Activated naive CD4-positive, alpha-beta T cell treated with anti-CD3 and anti-CD28 coated beads, Interleukin-2, amount 50 U/mL, for 72 hours (primary cell): Measurements from ENCODE around the gene TNFAIP6. TPM values are rescaled to one million over a fixed set of nuclear protein-coding genes. Genes with fewer than 3 reads are reported as not detected.
"Not testable (repeated sequence)": the region's sequence is repeated elsewhere in the genome, so short reads cannot be mapped to it uniquely, and the experiment has no call there.

ENCODE experiments used
- ATAC-seq, 2 donors: fragments of 150-1000 bp; cut with Tn5 transposase; 2 replicates each; pipeline ENCODE4 v1.10.0; 2021; ENCODE audit warnings: mild to moderate bottlenecking in 2 of 2, moderate library complexity in 2 of 2
- DNase-seq, 2 donors: peaks; one replicate each; pipeline ENCODE4 v3.0.0; 2021 to 2022; ENCODE audit warnings: low spot score in 2 of 2
- H3K27ac Mint-ChIP-seq, 2 donors: one replicate each; pipeline ENCODE4 v1.8.0; 2022; ENCODE audit warnings: mild to moderate bottlenecking in 2 of 2, mixed read lengths in 2 of 2
- H3K36me3 Mint-ChIP-seq, 2 donors: one replicate each; pipeline ENCODE4 v1.8.0; 2022; ENCODE audit warnings: mixed read lengths in 2 of 2
- H3K9me3 Mint-ChIP-seq, 2 donors: one replicate each; pipeline ENCODE4 v1.8.0; 2022; ENCODE audit warnings: mixed read lengths in 2 of 2
- total RNA-seq, 2 donors: library from RNA; stranded (reverse); gene quantifications; one replicate each; pipeline ENCODE4 v1.2.3, GENCODE V29; 2022

The TNFAIP6 gene, protein sequence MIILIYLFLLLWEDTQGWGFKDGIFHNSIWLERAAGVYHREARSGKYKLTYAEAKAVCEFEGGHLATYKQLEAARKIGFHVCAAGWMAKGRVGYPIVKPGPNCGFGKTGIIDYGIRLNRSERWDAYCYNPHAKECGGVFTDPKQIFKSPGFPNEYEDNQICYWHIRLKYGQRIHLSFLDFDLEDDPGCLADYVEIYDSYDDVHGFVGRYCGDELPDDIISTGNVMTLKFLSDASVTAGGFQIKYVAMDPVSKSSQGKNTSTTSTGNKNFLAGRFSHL
- total RNA-seq: not detected

DNA sequence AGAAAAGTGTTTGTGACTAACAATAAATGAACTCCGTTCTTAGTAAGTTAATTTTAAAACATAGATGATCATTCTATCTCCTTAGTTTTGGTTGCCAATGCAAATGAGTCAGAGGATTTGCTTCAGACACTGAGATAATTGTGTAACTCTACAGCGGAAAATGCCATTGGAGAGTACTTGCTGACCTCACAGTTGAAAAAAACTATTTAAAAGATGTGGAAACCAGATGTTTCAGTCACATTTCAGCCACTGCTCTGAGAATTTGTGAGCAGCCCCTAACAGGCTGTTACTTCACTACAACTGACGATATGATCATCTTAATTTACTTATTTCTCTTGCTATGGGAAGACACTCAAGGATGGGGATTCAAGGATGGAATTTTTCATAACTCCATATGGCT, at the start of gene TNFAIP6:
TSS of gene TNFAIP6 (plus strand) at position 234 of the 400 bp plus-strand sequence. CDS start at position 309, 75 bp downstream.
- ATAC-seq: no peak
- H3K36me3 Mint-ChIP-seq: no peaks in the 10 kb centered on the region
- no peaks in the 10 kb centered on the region for H3K9me3 Mint-ChIP-seq
- DNase-seq: no peak
- no peak within 1 kb of the TSS for H3K27ac Mint-ChIP-seq

DNA sequence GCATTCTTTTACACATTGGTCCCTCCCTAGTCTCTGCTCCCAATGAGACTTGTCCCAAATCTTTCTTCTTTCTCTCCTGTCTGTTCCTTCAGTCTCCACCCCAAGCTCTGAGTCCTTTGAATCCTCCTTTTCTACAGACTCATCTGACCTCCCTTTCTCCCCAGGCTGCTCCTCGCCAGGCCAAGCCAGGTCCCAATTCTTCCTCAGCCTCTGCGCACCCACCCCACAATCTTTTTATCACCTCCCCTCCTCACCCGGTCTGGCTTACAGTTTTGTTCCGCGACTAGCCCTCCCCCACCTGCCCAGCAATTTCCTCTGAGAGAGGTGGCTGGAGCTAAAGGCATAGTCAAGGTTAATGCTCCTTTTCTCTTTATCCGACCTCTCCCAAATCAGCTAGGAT, 47.1 kb upstream of the TNFAIP6 start:
- H3K27ac Mint-ChIP-seq, DNase-seq, H3K36me3 Mint-ChIP-seq, ATAC-seq, H3K9me3 Mint-ChIP-seq: not testable (repeated sequence)

DNA sequence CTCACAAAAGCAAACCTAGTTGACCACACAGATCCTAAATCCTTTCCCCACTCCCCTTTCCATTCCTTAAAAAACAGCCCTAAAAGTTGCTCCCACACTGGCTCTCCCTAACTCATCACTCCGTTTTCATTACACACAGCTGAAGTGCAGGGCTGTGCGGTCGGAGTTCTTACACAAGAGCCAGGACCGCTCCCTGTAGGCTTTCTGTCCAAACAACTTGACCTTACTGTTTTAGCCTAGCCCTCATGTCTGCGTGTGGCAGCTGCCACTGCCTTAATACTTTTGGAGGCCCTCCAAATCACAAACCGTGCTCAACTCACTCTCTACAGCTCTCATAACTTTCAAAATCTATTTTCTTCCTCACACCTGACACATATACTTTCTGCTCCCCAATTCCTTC, 45.0 kb upstream of the TNFAIP6 start:
- H3K9me3 Mint-ChIP-seq, H3K27ac Mint-ChIP-seq, ATAC-seq, H3K36me3 Mint-ChIP-seq, DNase-seq: not testable (repeated sequence)

DNA sequence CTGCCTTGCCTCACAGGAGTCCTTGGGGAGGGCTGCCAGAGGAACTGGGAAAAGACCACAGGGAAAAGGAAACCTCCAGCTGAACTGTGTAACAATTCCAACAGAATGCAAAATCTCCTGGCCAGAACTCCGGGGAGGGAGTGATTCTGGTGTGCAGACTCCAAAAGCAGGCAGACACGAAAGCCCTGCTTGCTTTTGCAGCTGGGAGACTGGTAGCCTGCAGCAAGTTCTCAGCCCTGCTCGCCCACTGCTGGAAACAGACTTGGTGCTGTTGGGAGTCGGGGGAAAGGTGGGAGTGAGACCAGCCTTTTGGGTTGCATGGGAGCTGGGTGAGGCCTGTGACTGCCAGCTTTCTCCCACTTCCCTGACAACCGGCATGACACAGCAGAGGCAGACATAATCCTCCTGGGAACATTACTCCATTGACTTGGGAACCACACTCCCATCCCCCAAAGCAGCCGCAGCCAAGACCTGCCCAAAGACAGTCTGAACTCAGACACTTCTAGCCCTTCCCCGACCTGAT, 42.0 kb upstream of the TNFAIP6 start:
- Mint-ChIP-seq H3K27ac (no peak overlapping the region), H3K9me3 (peaks cover 0 to under 1% of the 10 kb centered on the region in 2 donors), H3K36me3 (no peaks in the 10 kb centered on the region)
- ATAC-seq (no peak), DNase-seq (no peak)

DNA sequence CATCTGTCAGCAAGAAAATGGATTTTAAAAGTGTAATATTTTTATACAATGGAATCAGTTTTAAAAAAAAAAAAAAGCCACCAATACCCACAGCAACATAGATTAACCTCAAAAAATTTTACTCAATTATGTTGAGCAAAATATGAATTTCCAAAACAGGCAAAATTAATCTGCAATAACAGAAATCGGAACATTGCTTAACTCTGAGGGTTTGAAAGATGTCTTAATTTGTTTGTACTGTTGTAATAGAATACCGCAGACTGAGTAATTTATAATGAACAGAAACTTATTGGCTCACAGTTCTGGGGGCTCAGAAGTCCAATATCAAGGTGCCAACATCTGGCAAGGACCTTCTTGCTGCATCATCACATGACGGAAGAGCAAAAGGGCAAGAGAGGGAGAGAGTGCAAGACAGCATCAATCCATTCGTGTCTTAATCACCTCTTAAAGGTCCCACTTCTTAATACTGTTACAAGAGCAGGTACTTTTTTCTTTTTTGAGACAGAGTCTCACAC, 31.8 kb upstream of the TNFAIP6 start:
- Mint-ChIP-seq H3K36me3 (no peaks in the 10 kb centered on the region), H3K27ac (no peak overlapping the region), H3K9me3 (peaks cover 0 to 2% of the 10 kb centered on the region in 2 donors)
- ATAC-seq (no peak), DNase-seq (no peak)

DNA sequence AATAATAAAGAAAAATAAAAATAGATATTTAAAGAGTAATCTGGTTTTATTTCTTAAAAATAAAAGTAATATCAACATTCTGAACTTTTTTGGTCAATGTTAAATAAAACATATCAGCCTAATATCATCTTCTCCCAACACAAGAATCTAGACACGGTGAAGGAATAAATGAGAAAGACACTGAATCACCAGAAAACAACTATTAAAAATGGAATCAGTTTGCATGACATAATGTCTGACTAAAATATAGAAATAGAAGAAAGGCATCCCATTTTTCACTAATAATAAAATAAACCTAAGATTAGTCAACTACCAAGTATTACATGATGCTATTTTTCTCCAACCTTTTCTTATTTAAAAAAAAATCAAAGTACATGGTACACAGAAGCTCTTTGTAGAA, 30.8 kb upstream of the TNFAIP6 start:
- DNase-seq (no peak), ATAC-seq (no peak)
- Mint-ChIP-seq H3K27ac (no peak overlapping the region), H3K9me3 (no peaks in the 10 kb centered on the region), H3K36me3 (no peaks in the 10 kb centered on the region)

DNA sequence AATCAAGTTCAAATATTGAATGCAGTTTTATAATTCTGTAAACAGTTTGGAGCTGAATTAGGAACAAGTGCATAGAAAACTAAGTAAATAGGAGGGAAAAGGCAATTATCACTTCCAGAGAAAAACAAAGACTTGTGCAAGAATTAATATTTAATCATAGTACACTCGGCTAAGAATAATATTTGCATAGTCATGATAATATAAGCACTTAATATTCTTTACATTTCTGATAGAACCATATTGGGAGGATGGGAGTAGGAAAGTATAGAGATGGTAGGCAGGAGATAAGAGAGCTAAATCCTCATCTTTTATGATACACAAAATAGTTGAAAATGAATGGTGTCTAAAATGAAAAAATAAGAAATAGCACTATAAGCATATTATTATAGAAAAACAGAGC, 27.4 kb upstream of the TNFAIP6 start:
- H3K9me3 Mint-ChIP-seq: no peaks in the 10 kb centered on the region
- ATAC-seq (no peak), DNase-seq (no peak)
- H3K27ac Mint-ChIP-seq: no peak overlapping the region
- H3K36me3 Mint-ChIP-seq: no peaks in the 10 kb centered on the region

DNA sequence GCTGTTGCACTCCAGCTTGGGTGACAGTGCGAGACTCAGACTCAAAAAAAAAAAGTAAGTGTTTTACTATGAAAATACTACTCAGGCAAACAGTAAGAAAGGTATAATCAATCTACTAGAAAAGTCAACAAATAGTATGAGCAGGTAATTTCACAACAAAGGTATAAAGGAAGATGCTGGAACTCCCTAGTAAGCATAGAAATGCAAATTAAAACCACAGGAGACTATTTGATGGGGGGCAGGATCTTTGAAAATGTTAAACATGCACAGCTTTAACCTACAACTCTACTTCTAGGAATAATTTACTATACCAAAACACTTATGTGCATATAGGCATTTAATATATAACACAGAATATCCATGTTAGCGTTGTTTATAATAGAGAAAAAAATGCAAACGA, 24.3 kb upstream of the TNFAIP6 start:
- Mint-ChIP-seq H3K9me3 (no peaks in the 10 kb centered on the region), H3K27ac (no peak overlapping the region), H3K36me3 (no peaks in the 10 kb centered on the region)
- DNase-seq: no peak
- ATAC-seq: no peak

DNA sequence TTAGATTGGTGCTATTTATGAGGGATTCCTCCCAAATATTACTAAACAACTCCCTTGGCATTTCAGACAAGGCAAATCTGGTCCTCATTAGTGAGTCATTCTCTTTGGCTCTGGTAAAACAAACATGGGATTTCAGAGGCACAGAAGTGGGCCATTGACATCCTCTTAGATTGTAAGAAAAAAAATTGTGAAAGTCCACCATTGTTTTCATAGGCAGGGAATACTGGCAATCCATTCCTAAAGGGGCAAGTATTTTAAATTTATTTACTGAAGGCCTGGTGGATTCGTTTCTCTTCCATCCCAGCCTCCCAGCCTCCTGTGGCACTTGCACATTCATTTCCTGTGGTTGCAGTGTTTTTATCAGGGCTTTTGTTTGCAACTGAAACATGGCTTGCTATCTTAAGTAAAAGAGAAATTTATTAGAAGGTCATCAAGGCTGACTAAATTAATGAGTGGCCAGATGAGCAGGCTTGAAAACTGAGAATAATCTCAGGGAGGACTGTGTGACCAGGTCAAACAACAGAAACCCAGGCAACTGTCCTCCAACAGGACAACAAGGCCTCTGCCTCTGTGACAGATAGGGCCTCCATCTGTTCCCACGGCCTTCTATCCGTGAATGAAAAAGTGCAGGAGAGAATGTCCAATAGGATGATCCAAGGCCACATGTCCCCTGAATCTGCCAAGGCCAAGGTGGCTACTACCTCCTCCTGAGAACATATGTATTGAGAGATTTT, 23.1 kb upstream of the TNFAIP6 start:
- H3K27ac Mint-ChIP-seq: no peak overlapping the region
- no peak for DNase-seq
- ATAC-seq: no peak
- H3K36me3 Mint-ChIP-seq: no peaks in the 10 kb centered on the region
- no peaks in the 10 kb centered on the region for H3K9me3 Mint-ChIP-seq

DNA sequence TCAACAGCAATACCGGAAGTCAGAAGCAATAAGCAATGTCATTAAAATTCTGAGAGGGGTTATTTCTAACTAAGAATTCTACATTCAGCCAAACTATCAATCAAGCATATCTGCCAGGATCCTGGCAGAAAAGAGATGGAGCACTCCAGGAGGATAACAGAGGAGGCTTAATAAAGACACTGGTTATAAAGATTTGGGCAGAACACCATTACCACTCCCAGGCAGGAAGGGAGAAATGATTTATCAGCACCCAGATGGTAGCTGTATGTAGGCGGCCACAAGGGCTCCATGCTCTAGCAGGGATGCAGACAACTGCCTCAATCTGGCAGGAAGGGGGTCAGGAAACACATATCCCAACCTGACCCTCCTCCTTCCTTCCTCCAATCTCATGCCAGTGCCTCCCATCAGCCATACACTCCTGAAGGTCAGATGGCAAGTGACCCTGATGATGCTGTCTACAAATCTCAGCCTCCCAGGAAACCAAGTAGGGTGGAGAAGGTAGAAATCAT, 20.5 kb upstream of the TNFAIP6 start:
- Mint-ChIP-seq H3K27ac (no peak overlapping the region), H3K9me3 (peaks cover 0 to 12% of the 10 kb centered on the region in 2 donors), H3K36me3 (peaks cover 0 to 7% of the 10 kb centered on the region in 2 donors)
- no peak for ATAC-seq
- DNase-seq: no peak

DNA sequence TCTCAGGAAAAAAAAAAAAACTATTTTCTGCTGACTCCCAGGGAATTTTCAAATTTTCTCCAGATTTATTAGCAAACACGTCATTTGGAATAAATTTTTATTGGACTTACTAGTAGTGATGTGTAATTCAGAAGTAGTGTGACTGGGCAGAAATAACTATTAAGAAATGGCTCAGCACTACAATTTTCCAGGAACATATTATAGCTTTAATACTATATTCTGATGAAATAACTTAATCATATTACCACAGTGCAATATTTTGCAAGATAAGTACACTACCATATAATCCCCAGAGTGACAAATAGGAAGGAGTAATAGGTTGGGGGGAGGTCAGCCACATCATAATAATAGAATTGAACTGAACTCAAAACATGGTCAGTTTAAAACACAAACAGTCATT, 19.7 kb upstream of the TNFAIP6 start:
- Mint-ChIP-seq H3K36me3 (peaks cover 0 to 10% of the 10 kb centered on the region in 2 donors), H3K27ac (no peak overlapping the region), H3K9me3 (peaks cover 0 to 12% of the 10 kb centered on the region in 2 donors)
- no peak for DNase-seq
- ATAC-seq: no peak

DNA sequence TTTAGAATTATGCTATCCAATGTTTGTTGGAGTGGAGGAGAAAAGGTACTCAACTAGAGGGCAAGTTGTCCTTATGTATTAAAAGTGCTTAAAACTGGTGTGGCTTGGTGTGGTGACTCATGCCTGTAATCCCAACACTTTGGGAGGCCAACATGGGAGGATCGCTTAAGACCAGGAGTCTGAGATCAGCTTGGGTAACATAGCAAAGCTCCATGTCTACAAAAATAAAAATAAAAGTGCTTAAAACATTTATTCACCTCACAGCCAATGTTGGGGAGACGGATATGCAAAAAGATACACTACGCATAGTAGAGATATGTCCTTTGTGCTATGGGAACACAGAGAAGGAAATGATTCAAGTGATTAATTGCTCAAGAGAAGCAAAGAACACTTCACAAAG, 19.3 kb upstream of the TNFAIP6 start:
- Mint-ChIP-seq H3K36me3 (peaks cover 0 to 10% of the 10 kb centered on the region in 2 donors), H3K9me3 (peaks cover 0 to 12% of the 10 kb centered on the region in 2 donors), H3K27ac (no peak overlapping the region)
- DNase-seq (no peak), ATAC-seq (no peak)

DNA sequence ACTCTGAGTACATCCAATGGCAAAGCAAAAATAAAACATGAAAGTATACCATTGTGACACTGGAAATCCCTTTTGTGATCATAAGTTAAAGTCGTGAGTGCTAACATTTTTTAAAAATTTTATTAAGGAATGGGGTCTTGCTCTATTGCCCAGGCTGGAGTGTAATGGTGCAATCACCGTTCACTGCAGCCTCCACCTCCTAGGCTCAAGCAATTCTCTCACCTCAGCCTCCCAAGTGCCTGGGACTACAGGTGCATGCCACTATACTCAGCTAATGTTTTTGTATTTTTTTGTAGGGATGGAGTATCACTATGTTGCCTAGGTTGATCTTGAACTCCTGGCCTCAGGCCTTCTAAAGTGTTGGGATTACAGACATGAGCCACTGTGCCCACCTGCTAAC, 14.3 kb upstream of the TNFAIP6 start:
- peaks cover 5 to 12% of the 10 kb centered on the region in 2 donors for H3K9me3 Mint-ChIP-seq
- ATAC-seq: no peak

DNA sequence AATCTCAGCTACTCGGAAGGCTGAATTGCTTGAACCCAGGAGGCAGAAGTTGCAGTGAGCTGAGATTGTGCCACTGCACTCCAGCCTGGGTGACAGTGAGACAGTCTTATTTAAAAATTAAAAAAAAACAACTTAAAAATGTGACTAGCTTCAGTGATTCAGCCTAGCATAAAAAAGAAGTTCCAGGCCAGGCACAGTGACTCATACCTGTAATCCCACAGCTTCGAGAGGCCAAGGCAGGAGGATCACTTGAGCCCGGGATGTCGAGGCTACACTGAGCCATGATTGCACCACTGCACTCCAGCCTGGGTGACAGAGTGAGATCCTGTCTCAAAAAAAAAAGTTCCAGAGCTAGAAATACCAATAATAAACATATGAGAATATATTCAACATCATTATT, 13.2 kb upstream of the TNFAIP6 start:
- not testable (repeated sequence) for H3K27ac Mint-ChIP-seq, DNase-seq, H3K36me3 Mint-ChIP-seq, ATAC-seq
- peaks cover 5 to 12% of the 10 kb centered on the region in 2 donors for H3K9me3 Mint-ChIP-seq

More for the DNA sequence above, 14.3 kb upstream of the TNFAIP6 start:
- DNase-seq: no peak
- Mint-ChIP-seq H3K36me3 (peaks cover 0 to 10% of the 10 kb centered on the region in 2 donors), H3K27ac (no peak overlapping the region)

DNA sequence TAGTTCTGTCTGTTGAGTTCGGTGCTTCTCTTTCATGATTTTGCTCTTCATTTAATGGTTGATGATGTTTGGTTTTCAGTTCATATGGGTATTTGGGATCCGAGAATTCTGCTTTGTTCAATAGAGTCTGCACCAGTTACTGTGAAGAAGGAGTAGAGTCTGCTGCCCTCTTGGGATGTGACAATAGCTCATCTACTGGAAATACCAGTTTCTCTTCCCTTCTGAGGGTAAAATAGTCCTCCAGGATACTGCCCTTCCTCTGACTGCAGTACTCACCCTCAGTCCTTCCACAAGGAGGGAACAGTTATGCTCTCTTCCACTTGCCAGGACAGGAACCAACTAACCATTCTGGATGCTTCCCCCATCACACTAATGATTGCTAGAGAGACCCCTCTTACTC, 12.5 kb upstream of the TNFAIP6 start:
- Mint-ChIP-seq H3K9me3 (peaks cover 5 to 12% of the 10 kb centered on the region in 2 donors), H3K36me3 (peaks cover 0 to 10% of the 10 kb centered on the region in 2 donors), H3K27ac (no peak overlapping the region)
- DNase-seq (no peak), ATAC-seq (no peak)

DNA sequence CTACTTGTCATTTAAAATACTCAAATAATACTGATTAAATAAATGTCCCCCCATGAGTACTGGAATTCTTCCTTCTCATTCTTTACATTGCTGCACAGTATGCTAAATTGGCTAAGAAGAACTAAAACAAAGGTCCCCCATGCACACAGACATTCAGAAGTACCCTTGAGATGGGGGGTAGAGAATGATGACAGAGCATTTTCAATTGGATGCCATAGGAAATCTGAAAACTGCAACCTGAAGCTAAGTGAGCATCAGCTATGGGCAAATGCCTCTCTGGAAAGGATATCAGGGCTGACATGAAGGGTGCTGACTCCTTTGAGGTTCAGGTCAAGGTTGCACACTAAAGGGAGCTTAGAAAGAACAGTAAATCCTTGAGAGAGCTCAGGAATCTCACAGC, 10.1 kb upstream of the TNFAIP6 start:
- Mint-ChIP-seq H3K36me3 (no peaks in the 10 kb centered on the region), H3K27ac (no peak overlapping the region), H3K9me3 (peaks cover 0 to 5% of the 10 kb centered on the region in 2 donors)
- DNase-seq (no peak), ATAC-seq (no peak)

DNA sequence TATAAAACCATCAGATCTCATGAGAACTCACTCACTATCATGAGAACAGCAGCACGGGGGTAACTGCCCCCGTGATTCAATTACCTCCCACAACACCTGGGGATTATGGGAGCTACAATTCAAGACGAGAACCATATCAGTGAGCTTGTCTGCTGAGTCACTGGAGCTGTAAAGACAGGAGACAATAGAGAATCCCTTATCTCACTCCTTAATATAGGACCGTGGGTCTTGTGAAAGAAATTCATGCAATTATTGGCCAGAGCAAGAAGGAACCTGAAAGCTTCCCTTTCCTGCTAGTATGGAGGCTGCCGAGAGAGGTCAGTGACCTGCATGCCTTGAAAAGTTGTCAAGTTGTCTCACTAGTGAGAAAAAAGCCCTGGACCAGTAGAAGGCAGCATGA, 9.5 kb upstream of the TNFAIP6 start:
- DNase-seq (no peak), ATAC-seq (no peak)
- H3K9me3 Mint-ChIP-seq: peaks cover 0 to 5% of the 10 kb centered on the region in 2 donors
- no peak overlapping the region for H3K27ac Mint-ChIP-seq
- no peaks in the 10 kb centered on the region for H3K36me3 Mint-ChIP-seq
